HCT116 (cell line): Measurements from ENCODE around the gene IRF4. TPM values are rescaled to one million over a fixed set of nuclear protein-coding genes. Genes with fewer than 3 reads are reported as not detected.

ENCODE experiments used
- ATAC-seq: fragments of 200-7000 bp; cut with Tn5 transposase; 2 replicates; pipeline ENCODE4 v1.9.1; 2020; ENCODE audit warnings: mild to moderate bottlenecking, moderate library complexity
- BruUV-seq: library from RNA; stranded (reverse); fragments of 400-500 nt; replicated peaks from 2 replicates; lab custom pipeline; 2021; lab: Mats Ljungman, UMichigan
- CTCF ChIA-PET: fragments of 300-600 bp; sonication (Branson Sonifier 250); formaldehyde crosslinking; loops from one replicate; lab custom pipeline; 2021; ENCODE audit warnings: antibody characterized with exemption; lab: Charles Lee
- POLR2A ChIA-PET: fragments of 300-600, 350-600 bp; sonication (Branson Sonifier 250); formaldehyde crosslinking; loops from one replicate; lab custom pipeline; 2021; ENCODE audit warnings: antibody characterized with exemption; lab: Charles Lee
- RAD21 ChIA-PET, 2 experiments: fragments of 300-600 bp; sonication (Branson Sonifier 250); formaldehyde crosslinking; loops; one replicate each; lab custom pipeline; 2023; ENCODE audit warnings: low total read pairs in 2 of 2; ENCODE audit not compliant: uncharacterized antibody in 2 of 2, unreplicated experiment in 2 of 2, low non-redundant PET in 1 of 2; lab: Charles Lee
- DNase-seq: peaks from one replicate; pipeline ENCODE4 v3.0.0-alpha.2; 2010; ENCODE audit warnings: low read depth, low spot score
- H2AFZ ChIP-seq: fragments of 200-600 bp; shearing (Covaris generic), sonication (generic); 2 replicates; pipeline ENCODE4 v1.6.1; 2017; ENCODE audit warnings: low read depth, mixed run types, mixed read lengths, antibody characterized with exemption, low read length; ENCODE audit not compliant: poor library complexity, severe bottlenecking
- H3K27ac ChIP-seq: 2 replicates; pipeline ENCODE4 v1.5.1; 2012; ENCODE audit warnings: low read depth, low read length
- H3K27me3 ChIP-seq: fragments of 200-600 bp; sonication (generic); 2 replicates; pipeline ENCODE4 v1.6.1; 2016; ENCODE audit warnings: mixed run types, low read length, mixed read lengths; ENCODE audit not compliant: insufficient read depth
- H3K36me3 ChIP-seq, 2 experiments: fragments of 200-500 bp in 1 of 2; fragments of 200-600 bp in 1 of 2; sonication (Bioruptor generic) in 1 of 2; sonication (generic) in 1 of 2; 2 replicates each; pipeline versions ENCODE4 v1.5.1 to v1.6.1; 2014 to 2016; ENCODE audit warnings: low read length in 2 of 2, inconsistent platforms in 1 of 2, mixed read lengths in 1 of 2, mixed run types in 1 of 2; ENCODE audit not compliant: insufficient read depth in 2 of 2, control insufficient read depth in 1 of 2
- H3K4me1 ChIP-seq, 2 experiments: fragments of 200-600 bp in 1 of 2; sonication (generic) in 1 of 2; 2 replicates each; pipeline versions ENCODE4 v1.5.1 to v1.6.1; 2012 to 2017; ENCODE audit warnings: low read length in 2 of 2, inconsistent platforms in 1 of 2, mild to moderate bottlenecking in 1 of 2, mixed read lengths in 1 of 2, mixed run types in 1 of 2, moderate library complexity in 1 of 2; ENCODE audit not compliant: insufficient read depth in 2 of 2, control insufficient read depth in 1 of 2
- H3K4me2 ChIP-seq: fragments of 200-600 bp; sonication (generic); 2 replicates; pipeline ENCODE4 v1.6.1; 2017; ENCODE audit warnings: mixed run types, low read length, mixed read lengths
- H3K4me3 ChIP-seq, 2 experiments: fragments of 200-600 bp in 1 of 2; sonication (generic) in 1 of 2; replicated peaks in 1 of 2; 2 replicates each; pipeline ENCODE4 v1.5.1; 2011 to 2016; ENCODE audit warnings: low read length in 2 of 2, control low read depth in 1 of 2, low read depth in 1 of 2, mild to moderate bottlenecking in 1 of 2, mixed read lengths in 1 of 2, mixed run types in 1 of 2
- H3K79me2 ChIP-seq: fragments of 200-600 bp; sonication (generic); 2 replicates; pipeline ENCODE4 v1.6.1; 2017; ENCODE audit warnings: mild to moderate bottlenecking, mixed run types, low read length, moderate library complexity, mixed read lengths; ENCODE audit not compliant: insufficient read depth
- H3K9ac ChIP-seq: fragments of 200-600 bp; sonication (generic); 2 replicates; pipeline ENCODE4 v1.6.1; 2016; ENCODE audit warnings: low read length, mixed read lengths
- H3K9me2 ChIP-seq: fragments of 200-600 bp; sonication (generic), shearing (Covaris generic); 2 replicates; pipeline ENCODE4 v1.6.1; 2017; ENCODE audit warnings: mixed run types, mild to moderate bottlenecking, moderate library complexity; ENCODE audit not compliant: insufficient read depth
- H3K9me3 ChIP-seq, 2 experiments: fragments of 200-500 bp in 1 of 2; fragments of 200-600 bp in 1 of 2; sonication (Bioruptor generic) in 1 of 2; sonication (generic) in 1 of 2; 2 replicates each; pipeline ENCODE4 v1.6.1; 2014 to 2017; ENCODE audit warnings: low read length in 2 of 2, mixed read lengths in 2 of 2, inconsistent platforms in 1 of 2, low read depth in 1 of 2, mild to moderate bottlenecking in 1 of 2, mixed run types in 1 of 2, moderate library complexity in 1 of 2; ENCODE audit not compliant: control insufficient read depth in 1 of 2, insufficient read depth in 1 of 2
- H4K20me1 ChIP-seq: fragments of 200-600 bp; sonication (generic), shearing (Covaris generic); 2 replicates; pipeline ENCODE4 v1.6.1; 2017; ENCODE audit warnings: mixed run types, mild to moderate bottlenecking, moderate library complexity; ENCODE audit not compliant: insufficient read depth
- CBX3 ChIP-seq: IDR thresholded peaks from 2 replicates; pipeline ENCODE4 v1.6.1; 2012; ENCODE audit warnings: low read depth
- ELF1 ChIP-seq: IDR thresholded peaks from 2 replicates; pipeline ENCODE4 v1.6.1; 2012; ENCODE audit warnings: low read depth, borderline replicate concordance
- EZH2 ChIP-seq: fragments of 200-600 bp; sonication (generic); IDR thresholded peaks from 2 replicates; pipeline ENCODE4 v1.6.1; 2017; ENCODE audit warnings: antibody characterized with exemption, mixed run types
- EZH2phosphoT487 ChIP-seq: fragments of 200-600 bp; IDR thresholded peaks from 2 replicates; pipeline ENCODE4 v1.6.1; 2018; ENCODE audit warnings: antibody characterized with exemption, borderline replicate concordance
- FOSL1 ChIP-seq: IDR thresholded peaks from 2 replicates; pipeline ENCODE4 v1.6.1; 2012; ENCODE audit warnings: low read depth
- JUND ChIP-seq: IDR thresholded peaks from 2 replicates; pipeline ENCODE4 v1.6.1; 2012
- POLR2A ChIP-seq: IDR thresholded peaks from 2 replicates; pipeline ENCODE4 v1.7.0; 2011; ENCODE audit warnings: borderline replicate concordance; ENCODE audit not compliant: insufficient read depth, insufficient read length; ENCODE audit errors: extremely low read depth
- SP1 ChIP-seq: IDR thresholded peaks from 2 replicates; pipeline ENCODE4 v1.6.1; 2012; ENCODE audit warnings: low read depth
- SRF ChIP-seq: IDR thresholded peaks from 2 replicates; pipeline ENCODE4 v1.6.1; 2012; ENCODE audit warnings: low read depth
- TCF7L2 ChIP-seq: IDR thresholded peaks from 2 replicates; pipeline ENCODE4 v1.7.0; 2011; ENCODE audit warnings: borderline replicate concordance, inconsistent platforms; ENCODE audit not compliant: insufficient read depth, insufficient read length; ENCODE audit errors: extremely low read depth
- intact Hi-C: fragments of 100-400 bp; cut with micrococcal nuclease; formaldehyde crosslinking; loops from 2 replicates; pipeline ENCODE4 v1.10.0; 2022
- total RNA-seq: library from RNA; stranded (reverse); gene quantifications from one replicate; pipeline ENCODE4 v1.2.1, GENCODE V29; 2021; ENCODE audit not compliant: unreplicated experiment
- TF ChIP-seq, protein P1 (sequence below): IDR thresholded peaks from 2 replicates; pipeline ENCODE4 v1.6.1; 2012; ENCODE audit warnings: low read depth
- TF ChIP-seq, protein P2 (sequence below): IDR thresholded peaks from 2 replicates; pipeline ENCODE4 v1.6.1; 2012
- TF ChIP-seq, protein P3 (sequence below): IDR thresholded peaks from 2 replicates; pipeline ENCODE4 v1.6.1; 2011; ENCODE audit warnings: mild to moderate bottlenecking, low read length, moderate library complexity; ENCODE audit not compliant: insufficient replicate concordance; ENCODE audit errors: extremely low read depth

Gene IRF4
- total RNA-seq, 1 experiment from 2014 or later = 1.2 TPM

DNA sequence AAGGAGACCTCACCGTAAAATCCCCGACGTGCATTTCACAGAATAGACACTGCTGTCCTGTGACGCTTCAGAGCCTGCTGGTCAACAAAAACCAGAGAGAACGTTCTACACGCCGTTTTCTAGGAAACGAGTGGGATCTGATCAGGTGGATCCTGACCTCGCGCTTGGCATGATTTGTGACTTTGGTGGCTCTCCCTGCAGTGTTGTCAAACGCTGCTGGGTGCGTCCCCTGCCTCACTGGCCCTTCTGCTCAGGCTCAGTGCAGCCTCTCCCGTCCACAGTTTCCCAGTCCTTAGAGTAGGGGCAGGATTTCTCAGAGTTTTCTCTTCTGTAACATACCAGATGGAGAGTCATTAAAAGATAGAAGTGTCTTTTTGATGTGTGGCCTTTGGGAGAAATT lies 27.6 kb upstream of the IRF4 start:
- no TSS peak for BruUV-seq
- Histone ChIP-seq H3K9me2 (no peaks in the 10 kb centered on the region), H3K4me2 (no peak overlapping the region)
- no peak for TF ChIP-seq FOSL1
- TF ChIP-seq POLR2A = no peak
- no peak for TF ChIP-seq TCF7L2
- TF ChIP-seq EZH2phosphoT487 = no peak
- TF ChIP-seq, protein P1, sequence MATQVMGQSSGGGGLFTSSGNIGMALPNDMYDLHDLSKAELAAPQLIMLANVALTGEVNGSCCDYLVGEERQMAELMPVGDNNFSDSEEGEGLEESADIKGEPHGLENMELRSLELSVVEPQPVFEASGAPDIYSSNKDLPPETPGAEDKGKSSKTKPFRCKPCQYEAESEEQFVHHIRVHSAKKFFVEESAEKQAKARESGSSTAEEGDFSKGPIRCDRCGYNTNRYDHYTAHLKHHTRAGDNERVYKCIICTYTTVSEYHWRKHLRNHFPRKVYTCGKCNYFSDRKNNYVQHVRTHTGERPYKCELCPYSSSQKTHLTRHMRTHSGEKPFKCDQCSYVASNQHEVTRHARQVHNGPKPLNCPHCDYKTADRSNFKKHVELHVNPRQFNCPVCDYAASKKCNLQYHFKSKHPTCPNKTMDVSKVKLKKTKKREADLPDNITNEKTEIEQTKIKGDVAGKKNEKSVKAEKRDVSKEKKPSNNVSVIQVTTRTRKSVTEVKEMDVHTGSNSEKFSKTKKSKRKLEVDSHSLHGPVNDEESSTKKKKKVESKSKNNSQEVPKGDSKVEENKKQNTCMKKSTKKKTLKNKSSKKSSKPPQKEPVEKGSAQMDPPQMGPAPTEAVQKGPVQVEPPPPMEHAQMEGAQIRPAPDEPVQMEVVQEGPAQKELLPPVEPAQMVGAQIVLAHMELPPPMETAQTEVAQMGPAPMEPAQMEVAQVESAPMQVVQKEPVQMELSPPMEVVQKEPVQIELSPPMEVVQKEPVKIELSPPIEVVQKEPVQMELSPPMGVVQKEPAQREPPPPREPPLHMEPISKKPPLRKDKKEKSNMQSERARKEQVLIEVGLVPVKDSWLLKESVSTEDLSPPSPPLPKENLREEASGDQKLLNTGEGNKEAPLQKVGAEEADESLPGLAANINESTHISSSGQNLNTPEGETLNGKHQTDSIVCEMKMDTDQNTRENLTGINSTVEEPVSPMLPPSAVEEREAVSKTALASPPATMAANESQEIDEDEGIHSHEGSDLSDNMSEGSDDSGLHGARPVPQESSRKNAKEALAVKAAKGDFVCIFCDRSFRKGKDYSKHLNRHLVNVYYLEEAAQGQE = no peak
- no peak for TF ChIP-seq ELF1
- no peak for TF ChIP-seq CBX3
- no peak for TF ChIP-seq SP1
- TF ChIP-seq JUND = no peak
- no peak for TF ChIP-seq EZH2
- TF ChIP-seq, protein P2, sequence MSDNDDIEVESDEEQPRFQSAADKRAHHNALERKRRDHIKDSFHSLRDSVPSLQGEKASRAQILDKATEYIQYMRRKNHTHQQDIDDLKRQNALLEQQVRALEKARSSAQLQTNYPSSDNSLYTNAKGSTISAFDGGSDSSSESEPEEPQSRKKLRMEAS = no peak
- no peak for TF ChIP-seq SRF
- TF ChIP-seq, protein P3, sequence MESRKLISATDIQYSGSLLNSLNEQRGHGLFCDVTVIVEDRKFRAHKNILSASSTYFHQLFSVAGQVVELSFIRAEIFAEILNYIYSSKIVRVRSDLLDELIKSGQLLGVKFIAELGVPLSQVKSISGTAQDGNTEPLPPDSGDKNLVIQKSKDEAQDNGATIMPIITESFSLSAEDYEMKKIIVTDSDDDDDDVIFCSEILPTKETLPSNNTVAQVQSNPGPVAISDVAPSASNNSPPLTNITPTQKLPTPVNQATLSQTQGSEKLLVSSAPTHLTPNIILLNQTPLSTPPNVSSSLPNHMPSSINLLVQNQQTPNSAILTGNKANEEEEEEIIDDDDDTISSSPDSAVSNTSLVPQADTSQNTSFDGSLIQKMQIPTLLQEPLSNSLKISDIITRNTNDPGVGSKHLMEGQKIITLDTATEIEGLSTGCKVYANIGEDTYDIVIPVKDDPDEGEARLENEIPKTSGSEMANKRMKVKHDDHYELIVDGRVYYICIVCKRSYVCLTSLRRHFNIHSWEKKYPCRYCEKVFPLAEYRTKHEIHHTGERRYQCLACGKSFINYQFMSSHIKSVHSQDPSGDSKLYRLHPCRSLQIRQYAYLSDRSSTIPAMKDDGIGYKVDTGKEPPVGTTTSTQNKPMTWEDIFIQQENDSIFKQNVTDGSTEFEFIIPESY = no peak
- TF ChIP-seq, all 23 proteins: peak for 0
- H3K79me2 ChIP-seq = no peaks in the 10 kb centered on the region
- H3K9me3 ChIP-seq = peaks cover 8 to 32% of the 10 kb centered on the region in 2 experiments; a peak in 3 of 4 replicates
- no peaks in the 10 kb centered on the region for H3K27me3 ChIP-seq
- ChIA-PET CTCF (no interaction called here), RAD21 (no interaction called here), POLR2A (no interaction called here)
- no peaks in the 10 kb centered on the region for H4K20me1 ChIP-seq
- H3K4me1 ChIP-seq = no peaks in the 10 kb centered on the region
- no peak overlapping the region for H3K27ac ChIP-seq
- no peaks in the 10 kb centered on the region for H3K36me3 ChIP-seq
- H2AFZ ChIP-seq = no peak overlapping the region
- intact Hi-C loops = no loop called here
- DNase-seq (no peak), ATAC-seq (no peak)
- H3K9ac ChIP-seq = no peak overlapping the region
- no peak overlapping the region for H3K4me3 ChIP-seq
